Measurements from ENCODE around the gene CTTNBP2NL. TPM values are rescaled to one million over a fixed set of nuclear protein-coding genes. Genes with fewer than 3 reads are reported as not detected.
A peak's percentile ranks its signal among the peaks of the same experiment; 100 is the strongest.

CTTNBP2NL gene
- total and polyA plus RNA-seq, 2 experiments from 2014 or later, result 18.5 to 31.0 TPM

DNA sequence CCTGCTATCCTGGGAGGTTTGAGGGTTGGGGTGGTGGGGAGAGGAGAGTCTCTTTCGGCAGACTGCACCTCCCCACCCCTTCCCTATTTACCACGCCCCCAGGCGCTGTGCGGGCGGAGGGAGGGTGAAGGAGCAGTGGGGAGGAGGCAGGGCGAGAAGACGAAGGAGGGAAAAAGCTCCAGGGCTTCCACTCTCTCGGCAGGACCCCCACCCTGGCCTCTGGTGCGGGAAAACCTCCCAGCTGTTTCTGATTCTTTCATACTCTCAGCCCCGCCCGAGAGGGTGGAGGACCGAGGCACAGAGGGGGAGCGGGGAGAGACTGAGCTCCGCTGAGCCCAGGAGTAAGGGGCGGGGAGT, 111.9 kb downstream of the CTTNBP2NL start (continued):
- TF ChIP-seq, protein P1, sequence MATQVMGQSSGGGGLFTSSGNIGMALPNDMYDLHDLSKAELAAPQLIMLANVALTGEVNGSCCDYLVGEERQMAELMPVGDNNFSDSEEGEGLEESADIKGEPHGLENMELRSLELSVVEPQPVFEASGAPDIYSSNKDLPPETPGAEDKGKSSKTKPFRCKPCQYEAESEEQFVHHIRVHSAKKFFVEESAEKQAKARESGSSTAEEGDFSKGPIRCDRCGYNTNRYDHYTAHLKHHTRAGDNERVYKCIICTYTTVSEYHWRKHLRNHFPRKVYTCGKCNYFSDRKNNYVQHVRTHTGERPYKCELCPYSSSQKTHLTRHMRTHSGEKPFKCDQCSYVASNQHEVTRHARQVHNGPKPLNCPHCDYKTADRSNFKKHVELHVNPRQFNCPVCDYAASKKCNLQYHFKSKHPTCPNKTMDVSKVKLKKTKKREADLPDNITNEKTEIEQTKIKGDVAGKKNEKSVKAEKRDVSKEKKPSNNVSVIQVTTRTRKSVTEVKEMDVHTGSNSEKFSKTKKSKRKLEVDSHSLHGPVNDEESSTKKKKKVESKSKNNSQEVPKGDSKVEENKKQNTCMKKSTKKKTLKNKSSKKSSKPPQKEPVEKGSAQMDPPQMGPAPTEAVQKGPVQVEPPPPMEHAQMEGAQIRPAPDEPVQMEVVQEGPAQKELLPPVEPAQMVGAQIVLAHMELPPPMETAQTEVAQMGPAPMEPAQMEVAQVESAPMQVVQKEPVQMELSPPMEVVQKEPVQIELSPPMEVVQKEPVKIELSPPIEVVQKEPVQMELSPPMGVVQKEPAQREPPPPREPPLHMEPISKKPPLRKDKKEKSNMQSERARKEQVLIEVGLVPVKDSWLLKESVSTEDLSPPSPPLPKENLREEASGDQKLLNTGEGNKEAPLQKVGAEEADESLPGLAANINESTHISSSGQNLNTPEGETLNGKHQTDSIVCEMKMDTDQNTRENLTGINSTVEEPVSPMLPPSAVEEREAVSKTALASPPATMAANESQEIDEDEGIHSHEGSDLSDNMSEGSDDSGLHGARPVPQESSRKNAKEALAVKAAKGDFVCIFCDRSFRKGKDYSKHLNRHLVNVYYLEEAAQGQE (IDR thresholded peaks at IDR 0.05; ENCODE audit: unreplicated experiment), result no peak
- TF ChIP-seq NANOG (IDR thresholded peaks at IDR 0.05; ENCODE audit: borderline replicate concordance) (no peak), JUNB (IDR thresholded peaks at IDR 0.05; ENCODE audit: unreplicated experiment) (no peak)
- TF ChIP-seq, protein P2, sequence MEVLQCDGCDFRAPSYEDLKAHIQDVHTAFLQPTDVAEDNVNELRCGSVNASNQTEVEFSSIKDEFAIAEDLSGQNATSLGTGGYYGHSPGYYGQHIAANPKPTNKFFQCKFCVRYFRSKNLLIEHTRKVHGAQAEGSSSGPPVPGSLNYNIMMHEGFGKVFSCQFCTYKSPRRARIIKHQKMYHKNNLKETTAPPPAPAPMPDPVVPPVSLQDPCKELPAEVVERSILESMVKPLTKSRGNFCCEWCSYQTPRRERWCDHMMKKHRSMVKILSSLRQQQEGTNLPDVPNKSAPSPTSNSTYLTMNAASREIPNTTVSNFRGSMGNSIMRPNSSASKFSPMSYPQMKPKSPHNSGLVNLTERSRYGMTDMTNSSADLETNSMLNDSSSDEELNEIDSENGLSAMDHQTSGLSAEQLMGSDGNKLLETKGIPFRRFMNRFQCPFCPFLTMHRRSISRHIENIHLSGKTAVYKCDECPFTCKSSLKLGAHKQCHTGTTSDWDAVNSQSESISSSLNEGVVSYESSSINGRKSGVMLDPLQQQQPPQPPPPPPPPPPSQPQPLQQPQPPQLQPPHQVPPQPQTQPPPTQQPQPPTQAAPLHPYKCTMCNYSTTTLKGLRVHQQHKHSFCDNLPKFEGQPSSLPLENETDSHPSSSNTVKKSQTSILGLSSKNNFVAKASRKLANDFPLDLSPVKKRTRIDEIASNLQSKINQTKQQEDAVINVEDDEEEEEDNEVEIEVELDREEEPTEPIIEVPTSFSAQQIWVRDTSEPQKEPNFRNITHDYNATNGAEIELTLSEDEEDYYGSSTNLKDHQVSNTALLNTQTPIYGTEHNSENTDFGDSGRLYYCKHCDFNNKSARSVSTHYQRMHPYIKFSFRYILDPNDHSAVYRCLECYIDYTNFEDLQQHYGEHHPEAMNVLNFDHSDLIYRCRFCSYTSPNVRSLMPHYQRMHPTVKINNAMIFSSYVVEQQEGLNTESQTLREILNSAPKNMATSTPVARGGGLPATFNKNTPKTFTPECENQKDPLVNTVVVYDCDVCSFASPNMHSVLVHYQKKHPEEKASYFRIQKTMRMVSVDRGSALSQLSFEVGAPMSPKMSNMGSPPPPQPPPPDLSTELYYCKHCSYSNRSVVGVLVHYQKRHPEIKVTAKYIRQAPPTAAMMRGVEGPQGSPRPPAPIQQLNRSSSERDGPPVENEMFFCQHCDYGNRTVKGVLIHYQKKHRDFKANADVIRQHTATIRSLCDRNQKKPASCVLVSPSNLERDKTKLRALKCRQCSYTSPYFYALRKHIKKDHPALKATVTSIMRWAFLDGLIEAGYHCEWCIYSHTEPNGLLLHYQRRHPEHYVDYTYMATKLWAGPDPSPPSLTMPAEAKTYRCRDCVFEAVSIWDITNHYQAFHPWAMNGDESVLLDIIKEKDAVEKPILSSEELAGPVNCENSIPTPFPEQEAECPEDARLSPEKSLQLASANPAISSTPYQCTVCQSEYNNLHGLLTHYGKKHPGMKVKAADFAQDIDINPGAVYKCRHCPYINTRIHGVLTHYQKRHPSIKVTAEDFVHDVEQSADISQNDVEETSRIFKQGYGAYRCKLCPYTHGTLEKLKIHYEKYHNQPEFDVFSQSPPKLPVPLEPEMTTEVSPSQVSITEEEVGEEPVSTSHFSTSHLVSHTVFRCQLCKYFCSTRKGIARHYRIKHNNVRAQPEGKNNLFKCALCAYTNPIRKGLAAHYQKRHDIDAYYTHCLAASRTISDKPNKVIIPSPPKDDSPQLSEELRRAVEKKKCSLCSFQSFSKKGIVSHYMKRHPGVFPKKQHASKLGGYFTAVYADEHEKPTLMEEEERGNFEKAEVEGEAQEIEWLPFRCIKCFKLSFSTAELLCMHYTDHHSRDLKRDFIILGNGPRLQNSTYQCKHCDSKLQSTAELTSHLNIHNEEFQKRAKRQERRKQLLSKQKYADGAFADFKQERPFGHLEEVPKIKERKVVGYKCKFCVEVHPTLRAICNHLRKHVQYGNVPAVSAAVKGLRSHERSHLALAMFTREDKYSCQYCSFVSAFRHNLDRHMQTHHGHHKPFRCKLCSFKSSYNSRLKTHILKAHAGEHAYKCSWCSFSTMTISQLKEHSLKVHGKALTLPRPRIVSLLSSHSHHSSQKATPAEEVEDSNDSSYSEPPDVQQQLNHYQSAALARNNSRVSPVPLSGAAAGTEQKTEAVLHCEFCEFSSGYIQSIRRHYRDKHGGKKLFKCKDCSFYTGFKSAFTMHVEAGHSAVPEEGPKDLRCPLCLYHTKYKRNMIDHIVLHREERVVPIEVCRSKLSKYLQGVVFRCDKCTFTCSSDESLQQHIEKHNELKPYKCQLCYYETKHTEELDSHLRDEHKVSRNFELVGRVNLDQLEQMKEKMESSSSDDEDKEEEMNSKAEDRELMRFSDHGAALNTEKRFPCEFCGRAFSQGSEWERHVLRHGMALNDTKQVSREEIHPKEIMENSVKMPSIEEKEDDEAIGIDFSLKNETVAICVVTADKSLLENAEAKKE (CRISPR knock-in tag; IDR thresholded peaks at IDR 0.05), result no peak

DNA sequence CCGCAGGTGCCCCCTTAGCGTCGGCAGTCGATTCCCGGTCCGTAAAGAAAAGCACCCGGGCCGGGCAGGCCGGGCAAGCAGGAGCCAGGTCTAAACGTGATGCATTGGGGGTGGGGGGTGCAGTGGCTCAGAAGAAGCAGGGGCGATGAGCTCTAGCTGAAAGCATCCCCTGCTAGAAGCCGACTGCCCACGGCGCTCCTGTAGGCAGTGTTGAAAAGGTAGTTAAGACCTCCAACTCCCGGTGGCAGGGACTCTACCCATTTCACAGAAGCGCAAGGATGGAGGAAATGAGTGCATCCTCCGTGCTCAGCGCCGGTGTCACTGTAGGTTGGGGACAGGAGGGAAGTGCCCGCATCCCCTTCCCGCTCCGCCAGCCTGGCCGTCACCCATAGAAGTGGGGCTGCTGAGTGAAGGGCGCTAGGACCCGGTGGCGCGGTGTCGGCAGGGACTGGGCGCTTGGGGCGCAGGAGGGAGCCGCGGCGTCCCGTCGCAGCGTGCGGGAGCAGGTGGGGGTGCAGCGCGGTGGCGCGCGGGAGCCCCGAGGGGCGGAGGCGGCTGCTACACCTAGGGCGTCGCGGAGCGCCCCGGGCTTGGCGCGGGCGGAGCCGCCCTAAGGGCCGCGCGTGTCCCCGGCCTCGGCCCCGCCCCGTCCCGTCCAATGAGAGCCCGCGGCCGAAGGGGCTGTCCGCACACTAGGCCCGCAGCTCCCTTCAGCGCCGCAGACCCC, 112.4 kb downstream of the CTTNBP2NL start, which contains the start of gene WNT2B:
Gene WNT2B, plus strand, starts transcription at position 688 of the 727 bp plus-strand sequence. CDS start 298 bp downstream, outside the sequence.
- Mint-ChIP-seq H3K9me3 (no peaks in the 10 kb centered on the region; the same call in 1 of the 3 replicates), H3K27ac (no peak within 1 kb of the TSS), H3K4me1 (peaks cover 44% of the 10 kb centered on the region), H3K36me3 (ENCODE audit: low read depth) (no peaks in the 10 kb centered on the region; the same call in 2 of the 3 replicates), H3K4me3 (peak within 1 kb of the TSS; percentile 84), H3K27me3 (ENCODE audit: insufficient read depth, low read depth, poor library complexity) (peaks cover 63% of the 10 kb centered on the region)
- H3F3A ChIP-seq (replicated peaks; ENCODE audit: low read depth), result peaks cover 7% of the 10 kb centered on the region; the same call in 1 of the 2 replicates
- peak; percentile 89 for DNase-seq (ENCODE audit: low spot score)
- peaks cover 45% of the 10 kb centered on the region for H3K4me1 ChIP-seq (ENCODE audit: insufficient read depth)
- H3K36me3 ChIP-seq (ENCODE audit: insufficient read depth), result no peaks in the 10 kb centered on the region
- H3K79me2 ChIP-seq (replicated peaks; ENCODE audit: insufficient read depth), result no peaks in the 10 kb centered on the region
- TF ChIP-seq CREB1 (CRISPR knock-in tag; IDR thresholded peaks at IDR 0.05; ENCODE audit: low read depth), result peak; percentile 58
- TF ChIP-seq EZH2 (IDR thresholded peaks at IDR 0.05; ENCODE audit: low read depth, unreplicated experiment), result peak; percentile 72
- TF ChIP-seq, protein P3, sequence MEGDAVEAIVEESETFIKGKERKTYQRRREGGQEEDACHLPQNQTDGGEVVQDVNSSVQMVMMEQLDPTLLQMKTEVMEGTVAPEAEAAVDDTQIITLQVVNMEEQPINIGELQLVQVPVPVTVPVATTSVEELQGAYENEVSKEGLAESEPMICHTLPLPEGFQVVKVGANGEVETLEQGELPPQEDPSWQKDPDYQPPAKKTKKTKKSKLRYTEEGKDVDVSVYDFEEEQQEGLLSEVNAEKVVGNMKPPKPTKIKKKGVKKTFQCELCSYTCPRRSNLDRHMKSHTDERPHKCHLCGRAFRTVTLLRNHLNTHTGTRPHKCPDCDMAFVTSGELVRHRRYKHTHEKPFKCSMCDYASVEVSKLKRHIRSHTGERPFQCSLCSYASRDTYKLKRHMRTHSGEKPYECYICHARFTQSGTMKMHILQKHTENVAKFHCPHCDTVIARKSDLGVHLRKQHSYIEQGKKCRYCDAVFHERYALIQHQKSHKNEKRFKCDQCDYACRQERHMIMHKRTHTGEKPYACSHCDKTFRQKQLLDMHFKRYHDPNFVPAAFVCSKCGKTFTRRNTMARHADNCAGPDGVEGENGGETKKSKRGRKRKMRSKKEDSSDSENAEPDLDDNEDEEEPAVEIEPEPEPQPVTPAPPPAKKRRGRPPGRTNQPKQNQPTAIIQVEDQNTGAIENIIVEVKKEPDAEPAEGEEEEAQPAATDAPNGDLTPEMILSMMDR (conservative IDR thresholded peaks at IDR 0.05; ENCODE audit: low read depth in 2 of 2), result 0 out of 4 replicates have a peak, but pooled peaks of 1 of the 2 experiments have one; percentile 5
- TF ChIP-seq, protein P1 (IDR thresholded peaks at IDR 0.05; ENCODE audit: unreplicated experiment), result no peak
- peaks cover 97% of the 10 kb centered on the region for H3K27me3 ChIP-seq (ENCODE audit: insufficient read depth)
- peak within 1 kb of the TSS; percentile 99 for H3K4me2 ChIP-seq
- ATAC-seq, result peak; percentile 69
- H3K4me3 ChIP-seq, result peak within 1 kb of the TSS; percentile 92
- H3K9me2 ChIP-seq (ENCODE audit: insufficient read depth), result no peaks in the 10 kb centered on the region
- peaks cover 10% of the 10 kb centered on the region; the same call in 1 of the 2 replicates for H4K20me1 ChIP-seq (replicated peaks; ENCODE audit: insufficient read depth)
- H2AFZ ChIP-seq, result peak within 1 kb of the TSS; percentile 100
- no peak within 1 kb of the TSS for H3K27ac ChIP-seq (ENCODE audit: low read depth)
